ENCODE results near the gene EMSY. TPM values are rescaled to one million over a fixed set of nuclear protein-coding genes. Genes with fewer than 3 reads are reported as not detected.

Gene EMSY
- total RNA-seq, 1 donor from 2014 or later, result 20.9 TPM

DNA sequence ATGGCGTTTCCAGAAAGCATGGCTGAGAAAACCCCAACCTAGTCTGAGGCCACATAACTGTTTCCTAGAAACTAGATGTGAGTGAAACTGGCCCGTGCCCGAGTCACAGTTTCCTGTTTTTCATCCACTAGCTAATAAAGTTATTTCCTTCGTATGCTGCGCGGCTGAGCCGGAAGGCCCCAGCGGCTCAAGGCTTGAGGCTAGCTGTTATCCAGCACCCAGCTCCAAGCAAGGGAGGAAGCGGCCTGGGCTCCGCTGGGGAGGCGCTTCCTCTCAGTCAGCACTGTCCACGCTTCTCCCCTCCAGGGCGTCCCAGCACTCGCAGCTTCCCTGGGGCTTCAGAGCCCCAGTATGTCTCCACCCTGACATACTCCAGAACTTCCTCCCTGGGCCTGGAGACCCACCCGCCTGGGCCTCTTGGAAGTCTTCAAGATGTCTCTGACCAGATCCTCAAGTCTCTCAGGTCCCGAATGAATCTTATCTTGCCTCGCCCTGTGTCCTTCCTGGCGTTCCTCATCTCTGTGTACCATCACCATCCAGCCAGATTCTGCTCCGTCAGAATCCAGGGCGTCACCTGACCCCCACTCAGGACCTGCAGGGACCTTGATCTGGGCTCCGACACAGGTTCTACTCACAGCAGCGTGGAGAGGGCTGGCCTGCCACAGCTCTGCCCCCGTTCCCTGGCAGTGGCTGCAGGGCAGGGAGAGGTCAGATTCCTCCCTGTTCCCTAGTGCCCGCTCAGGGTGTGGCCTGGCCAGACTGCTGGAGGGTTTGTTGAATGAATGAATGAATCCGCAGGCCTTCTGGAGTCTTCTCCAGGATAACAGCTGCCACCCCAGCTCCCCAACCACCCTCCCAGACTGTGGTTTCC is 143.9 kb downstream of the EMSY start:
- Histone ChIP-seq H3K4me1 (peaks cover 17% of the 10 kb centered on the region), H3K4me3 (no peak overlapping the region), H3K27me3 (no peaks in the 10 kb centered on the region), H3K36me3 (no peaks in the 10 kb centered on the region), H3K27ac (peak overlapping the region; percentile 79), H3K9me3 (no peaks in the 10 kb centered on the region)
- intact Hi-C loops (cut with DNase I), result no loop called here
- peak; percentile 72 for DNase-seq
- TF ChIP-seq, protein P1, sequence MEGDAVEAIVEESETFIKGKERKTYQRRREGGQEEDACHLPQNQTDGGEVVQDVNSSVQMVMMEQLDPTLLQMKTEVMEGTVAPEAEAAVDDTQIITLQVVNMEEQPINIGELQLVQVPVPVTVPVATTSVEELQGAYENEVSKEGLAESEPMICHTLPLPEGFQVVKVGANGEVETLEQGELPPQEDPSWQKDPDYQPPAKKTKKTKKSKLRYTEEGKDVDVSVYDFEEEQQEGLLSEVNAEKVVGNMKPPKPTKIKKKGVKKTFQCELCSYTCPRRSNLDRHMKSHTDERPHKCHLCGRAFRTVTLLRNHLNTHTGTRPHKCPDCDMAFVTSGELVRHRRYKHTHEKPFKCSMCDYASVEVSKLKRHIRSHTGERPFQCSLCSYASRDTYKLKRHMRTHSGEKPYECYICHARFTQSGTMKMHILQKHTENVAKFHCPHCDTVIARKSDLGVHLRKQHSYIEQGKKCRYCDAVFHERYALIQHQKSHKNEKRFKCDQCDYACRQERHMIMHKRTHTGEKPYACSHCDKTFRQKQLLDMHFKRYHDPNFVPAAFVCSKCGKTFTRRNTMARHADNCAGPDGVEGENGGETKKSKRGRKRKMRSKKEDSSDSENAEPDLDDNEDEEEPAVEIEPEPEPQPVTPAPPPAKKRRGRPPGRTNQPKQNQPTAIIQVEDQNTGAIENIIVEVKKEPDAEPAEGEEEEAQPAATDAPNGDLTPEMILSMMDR (IDR thresholded peaks at IDR 0.05), result no peak
- peak; percentile 89 for ATAC-seq

GRCh38 chr11:76589477-76589876 is 144.7 kb downstream of the EMSY start:
- H3K27ac ChIP-seq, result peak overlapping the region; percentile 79
- DNase-seq, result no peak

DNA sequence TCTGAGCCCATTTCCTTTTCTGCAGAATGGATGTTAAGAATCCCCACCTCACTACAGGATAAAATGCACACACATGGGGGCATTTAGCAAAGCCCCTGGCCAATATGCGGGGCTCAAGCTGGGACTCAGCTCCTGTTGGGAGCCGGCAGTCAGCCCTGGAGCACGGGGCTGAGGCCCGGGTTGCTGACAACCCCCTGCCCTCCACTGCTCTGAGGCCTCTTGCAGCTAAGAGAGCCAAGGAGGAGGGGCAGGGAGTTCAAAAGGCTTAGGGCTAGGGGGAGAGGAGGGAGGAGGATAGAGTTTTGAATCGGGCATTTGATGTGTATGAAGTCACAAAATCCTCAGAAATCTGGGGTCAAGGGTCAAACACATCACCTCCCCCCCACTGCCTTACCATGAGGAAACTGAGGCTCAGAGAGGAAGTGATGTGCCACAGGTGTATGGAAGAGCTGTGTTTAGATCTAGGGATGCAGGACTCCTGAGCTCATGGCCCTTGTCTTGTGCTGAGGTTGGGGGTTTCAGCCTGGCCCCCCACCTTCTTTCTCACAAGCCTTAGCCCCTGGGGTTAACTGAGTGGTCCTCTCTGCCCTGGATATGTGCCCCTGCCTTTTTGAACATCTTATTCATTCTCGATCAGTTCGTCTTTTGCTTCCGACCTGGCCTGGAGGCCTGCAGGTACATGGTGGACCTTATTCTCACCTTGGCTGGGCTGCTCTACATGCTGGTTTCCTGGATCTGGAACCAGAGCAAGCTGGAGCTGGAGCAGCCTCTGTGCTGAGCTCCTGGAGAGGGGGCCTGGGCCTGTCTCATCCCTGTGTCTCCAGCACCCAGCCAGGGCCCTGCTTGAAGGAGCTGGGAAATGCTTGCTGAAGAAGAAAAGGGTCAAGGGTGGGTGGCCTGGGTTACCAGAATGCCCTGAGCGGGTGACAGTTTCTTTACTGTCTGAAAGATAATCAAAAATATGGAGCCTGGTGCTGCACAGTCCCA is 145.4 kb downstream of the EMSY start:
- TF ChIP-seq, protein P1 (IDR thresholded peaks at IDR 0.05), result no peak
- Histone ChIP-seq H3K27me3 (no peaks in the 10 kb centered on the region), H3K4me3 (no peak overlapping the region), H3K4me1 (peaks cover 17% of the 10 kb centered on the region), H3K9me3 (no peaks in the 10 kb centered on the region), H3K27ac (peak overlapping the region; percentile 79), H3K36me3 (no peaks in the 10 kb centered on the region)
- ATAC-seq, result no peak
- DNase-seq, result no peak
- intact Hi-C loops (cut with DNase I), result no loop called here

More at GRCh38 chr11:76589477-76589876, 144.7 kb downstream of the EMSY start:
- no peaks in the 10 kb centered on the region for H3K9me3 ChIP-seq
- H3K36me3 ChIP-seq, result no peaks in the 10 kb centered on the region
- no peak overlapping the region for H3K4me3 ChIP-seq
- peaks cover 17% of the 10 kb centered on the region for H3K4me1 ChIP-seq
- intact Hi-C loops (cut with DNase I), result no loop called here
- peak; percentile 4 for ATAC-seq
- H3K27me3 ChIP-seq, result no peaks in the 10 kb centered on the region
- TF ChIP-seq, protein P1 (IDR thresholded peaks at IDR 0.05), result no peak

- TF ChIP-seq, protein P1 (IDR thresholded peaks at IDR 0.05), result no peak
- DNase-seq (no peak), ATAC-seq (no peak)
- Histone ChIP-seq H3K4me1 (peaks cover 17% of the 10 kb centered on the region), H3K27ac (no peak overlapping the region), H3K36me3 (no peaks in the 10 kb centered on the region), H3K27me3 (no peaks in the 10 kb centered on the region), H3K4me3 (no peak overlapping the region), H3K9me3 (no peaks in the 10 kb centered on the region)
- intact Hi-C loops (cut with DNase I), result no loop called here
Measured at GRCh38 chr11:76591416-76591815, 146.6 kb downstream of the EMSY start.

DNA sequence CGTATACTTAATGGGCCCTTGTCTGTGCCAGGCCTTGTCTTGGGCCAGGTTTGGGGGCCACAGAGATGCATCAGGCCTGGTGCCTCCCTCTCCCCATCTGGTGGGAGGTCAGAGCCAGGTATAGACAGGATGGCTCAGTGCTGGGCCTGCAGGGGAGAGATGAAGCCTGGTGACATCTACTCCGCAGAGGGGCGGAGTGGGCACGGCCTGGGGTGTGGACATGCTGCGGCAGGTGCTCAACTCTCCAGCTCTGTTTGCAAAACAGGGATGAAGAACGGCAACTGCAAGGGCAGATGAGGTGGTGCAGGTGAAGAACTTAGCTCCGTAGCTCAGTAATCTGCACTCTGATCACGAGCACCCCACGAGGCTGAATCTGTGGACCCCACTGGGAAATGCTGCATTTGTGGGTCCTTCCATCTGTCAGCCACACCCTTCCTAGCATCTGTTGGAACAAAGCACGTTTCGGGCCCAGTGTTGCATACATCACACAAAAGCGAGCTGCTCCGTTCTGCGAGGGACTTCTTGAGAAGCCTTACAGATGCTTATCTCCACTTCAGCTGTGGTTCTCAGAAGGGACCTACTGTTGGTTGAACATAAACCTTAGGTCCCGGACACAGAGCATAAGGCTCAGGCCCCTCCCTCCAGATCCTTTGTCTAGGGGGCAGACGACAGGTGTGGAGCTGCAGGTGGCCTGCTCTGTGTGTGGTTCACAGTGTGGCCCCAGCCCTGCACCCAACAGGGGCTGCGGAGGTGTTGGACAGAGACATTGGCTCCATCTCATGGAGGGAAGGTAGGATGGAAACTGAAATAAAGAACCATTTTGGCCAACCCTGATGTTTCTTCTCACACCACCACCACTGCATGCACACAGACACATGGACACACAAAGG is 147.5 kb downstream of the EMSY start:
- ATAC-seq, result no peak

More for the DNA sequence above, 147.5 kb downstream of the EMSY start:
- no peak for DNase-seq
- TF ChIP-seq, protein P1 (IDR thresholded peaks at IDR 0.05), result no peak
- intact Hi-C loops (cut with DNase I), result no loop called here
- H3K4me3 ChIP-seq, result no peak overlapping the region
- H3K27me3 ChIP-seq, result no peaks in the 10 kb centered on the region
- H3K4me1 ChIP-seq, result peaks cover 17% of the 10 kb centered on the region
- H3K9me3 ChIP-seq, result no peaks in the 10 kb centered on the region
- no peak overlapping the region for H3K27ac ChIP-seq
- H3K36me3 ChIP-seq, result no peaks in the 10 kb centered on the region
